HCT116 (cell line): ENCODE measurements around the gene NCBP2. TPM values are rescaled to one million over a fixed set of nuclear protein-coding genes. Genes with fewer than 3 reads are reported as not detected.

Source experiments
- ATAC-seq: fragments of 200-7000 bp; cut with Tn5 transposase; 2 replicates; pipeline ENCODE4 v1.9.1; 2020; ENCODE audit warnings: mild to moderate bottlenecking, moderate library complexity
- BruUV-seq: library from RNA; stranded (reverse); fragments of 400-500 nt; replicated peaks from 2 replicates; lab custom pipeline; 2021; lab: Mats Ljungman, UMichigan
- CTCF ChIA-PET: fragments of 300-600 bp; sonication (Branson Sonifier 250); formaldehyde crosslinking; loops from one replicate; lab custom pipeline; 2021; ENCODE audit warnings: antibody characterized with exemption; lab: Charles Lee
- POLR2A ChIA-PET: fragments of 300-600, 350-600 bp; sonication (Branson Sonifier 250); formaldehyde crosslinking; loops from one replicate; lab custom pipeline; 2021; ENCODE audit warnings: antibody characterized with exemption; lab: Charles Lee
- RAD21 ChIA-PET, 2 experiments: fragments of 300-600 bp; sonication (Branson Sonifier 250); formaldehyde crosslinking; loops; one replicate each; lab custom pipeline; 2023; ENCODE audit warnings: low total read pairs in 2 of 2; ENCODE audit not compliant: uncharacterized antibody in 2 of 2, unreplicated experiment in 2 of 2, low non-redundant PET in 1 of 2; lab: Charles Lee
- DNase-seq: peaks from one replicate; pipeline ENCODE4 v3.0.0-alpha.2; 2010; ENCODE audit warnings: low read depth, low spot score
- H2AFZ ChIP-seq: fragments of 200-600 bp; shearing (Covaris generic), sonication (generic); 2 replicates; pipeline ENCODE4 v1.6.1; 2017; ENCODE audit warnings: low read depth, mixed run types, mixed read lengths, antibody characterized with exemption, low read length; ENCODE audit not compliant: poor library complexity, severe bottlenecking
- H3K27ac ChIP-seq: 2 replicates; pipeline ENCODE4 v1.5.1; 2012; ENCODE audit warnings: low read depth, low read length
- H3K27me3 ChIP-seq: fragments of 200-600 bp; sonication (generic); 2 replicates; pipeline ENCODE4 v1.6.1; 2016; ENCODE audit warnings: mixed run types, low read length, mixed read lengths; ENCODE audit not compliant: insufficient read depth
- H3K36me3 ChIP-seq, 2 experiments: fragments of 200-500 bp in 1 of 2; fragments of 200-600 bp in 1 of 2; sonication (Bioruptor generic) in 1 of 2; sonication (generic) in 1 of 2; 2 replicates each; pipeline versions ENCODE4 v1.5.1 to v1.6.1; 2014 to 2016; ENCODE audit warnings: low read length in 2 of 2, inconsistent platforms in 1 of 2, mixed read lengths in 1 of 2, mixed run types in 1 of 2; ENCODE audit not compliant: insufficient read depth in 2 of 2, control insufficient read depth in 1 of 2
- H3K4me1 ChIP-seq, 2 experiments: fragments of 200-600 bp in 1 of 2; sonication (generic) in 1 of 2; 2 replicates each; pipeline versions ENCODE4 v1.5.1 to v1.6.1; 2012 to 2017; ENCODE audit warnings: low read length in 2 of 2, inconsistent platforms in 1 of 2, mild to moderate bottlenecking in 1 of 2, mixed read lengths in 1 of 2, mixed run types in 1 of 2, moderate library complexity in 1 of 2; ENCODE audit not compliant: insufficient read depth in 2 of 2, control insufficient read depth in 1 of 2
- H3K4me2 ChIP-seq: fragments of 200-600 bp; sonication (generic); 2 replicates; pipeline ENCODE4 v1.6.1; 2017; ENCODE audit warnings: mixed run types, low read length, mixed read lengths
- H3K4me3 ChIP-seq, 2 experiments: fragments of 200-600 bp in 1 of 2; sonication (generic) in 1 of 2; replicated peaks in 1 of 2; 2 replicates each; pipeline ENCODE4 v1.5.1; 2011 to 2016; ENCODE audit warnings: low read length in 2 of 2, control low read depth in 1 of 2, low read depth in 1 of 2, mild to moderate bottlenecking in 1 of 2, mixed read lengths in 1 of 2, mixed run types in 1 of 2
- H3K79me2 ChIP-seq: fragments of 200-600 bp; sonication (generic); 2 replicates; pipeline ENCODE4 v1.6.1; 2017; ENCODE audit warnings: mild to moderate bottlenecking, mixed run types, low read length, moderate library complexity, mixed read lengths; ENCODE audit not compliant: insufficient read depth
- H3K9ac ChIP-seq: fragments of 200-600 bp; sonication (generic); 2 replicates; pipeline ENCODE4 v1.6.1; 2016; ENCODE audit warnings: low read length, mixed read lengths
- H3K9me2 ChIP-seq: fragments of 200-600 bp; sonication (generic), shearing (Covaris generic); 2 replicates; pipeline ENCODE4 v1.6.1; 2017; ENCODE audit warnings: mixed run types, mild to moderate bottlenecking, moderate library complexity; ENCODE audit not compliant: insufficient read depth
- H3K9me3 ChIP-seq, 2 experiments: fragments of 200-500 bp in 1 of 2; fragments of 200-600 bp in 1 of 2; sonication (Bioruptor generic) in 1 of 2; sonication (generic) in 1 of 2; 2 replicates each; pipeline ENCODE4 v1.6.1; 2014 to 2017; ENCODE audit warnings: low read length in 2 of 2, mixed read lengths in 2 of 2, inconsistent platforms in 1 of 2, low read depth in 1 of 2, mild to moderate bottlenecking in 1 of 2, mixed run types in 1 of 2, moderate library complexity in 1 of 2; ENCODE audit not compliant: control insufficient read depth in 1 of 2, insufficient read depth in 1 of 2
- H4K20me1 ChIP-seq: fragments of 200-600 bp; sonication (generic), shearing (Covaris generic); 2 replicates; pipeline ENCODE4 v1.6.1; 2017; ENCODE audit warnings: mixed run types, mild to moderate bottlenecking, moderate library complexity; ENCODE audit not compliant: insufficient read depth
- CBX3 ChIP-seq: IDR thresholded peaks from 2 replicates; pipeline ENCODE4 v1.6.1; 2012; ENCODE audit warnings: low read depth
- CTCF ChIP-seq, 3 experiments: fragments of 200-600 bp in 1 of 3; sonication (generic) in 1 of 3; IDR thresholded peaks in 2 of 3; conservative IDR thresholded peaks in 1 of 3; 2 replicates each; pipeline ENCODE4 v1.5.1; 2012 to 2017; ENCODE audit warnings: low read depth in 2 of 3, low read length in 2 of 3, antibody characterized with exemption in 1 of 3, borderline replicate concordance in 1 of 3, control low read depth in 1 of 3, mild to moderate bottlenecking in 1 of 3, mixed read lengths in 1 of 3, mixed run types in 1 of 3, moderate library complexity in 1 of 3; ENCODE audit not compliant: insufficient read depth in 1 of 3
- ELF1 ChIP-seq: IDR thresholded peaks from 2 replicates; pipeline ENCODE4 v1.6.1; 2012; ENCODE audit warnings: low read depth, borderline replicate concordance
- EZH2 ChIP-seq: fragments of 200-600 bp; sonication (generic); IDR thresholded peaks from 2 replicates; pipeline ENCODE4 v1.6.1; 2017; ENCODE audit warnings: antibody characterized with exemption, mixed run types
- EZH2phosphoT487 ChIP-seq: fragments of 200-600 bp; IDR thresholded peaks from 2 replicates; pipeline ENCODE4 v1.6.1; 2018; ENCODE audit warnings: antibody characterized with exemption, borderline replicate concordance
- FOSL1 ChIP-seq: IDR thresholded peaks from 2 replicates; pipeline ENCODE4 v1.6.1; 2012; ENCODE audit warnings: low read depth
- MAX ChIP-seq: IDR thresholded peaks from 2 replicates; pipeline ENCODE4 v1.6.1; 2012
- POLR2A ChIP-seq: IDR thresholded peaks from 2 replicates; pipeline ENCODE4 v1.7.0; 2011; ENCODE audit warnings: borderline replicate concordance; ENCODE audit not compliant: insufficient read depth, insufficient read length; ENCODE audit errors: extremely low read depth
- POLR2AphosphoS5 ChIP-seq: IDR thresholded peaks from 2 replicates; pipeline ENCODE4 v1.6.1; 2011; ENCODE audit warnings: mild to moderate bottlenecking, low read depth, low read length, moderate library complexity
- RAD21 ChIP-seq: IDR thresholded peaks from 2 replicates; pipeline ENCODE4 v1.6.1; 2012; ENCODE audit warnings: low read depth, mild to moderate bottlenecking
- REST ChIP-seq: IDR thresholded peaks from 2 replicates; pipeline ENCODE4 v1.6.1; 2012; ENCODE audit warnings: low read depth
- SIN3A ChIP-seq: IDR thresholded peaks from 2 replicates; pipeline ENCODE4 v1.6.1; 2012; ENCODE audit warnings: low read depth
- SP1 ChIP-seq: IDR thresholded peaks from 2 replicates; pipeline ENCODE4 v1.6.1; 2012; ENCODE audit warnings: low read depth
- SRF ChIP-seq: IDR thresholded peaks from 2 replicates; pipeline ENCODE4 v1.6.1; 2012; ENCODE audit warnings: low read depth
- TCF7L2 ChIP-seq: IDR thresholded peaks from 2 replicates; pipeline ENCODE4 v1.7.0; 2011; ENCODE audit warnings: borderline replicate concordance, inconsistent platforms; ENCODE audit not compliant: insufficient read depth, insufficient read length; ENCODE audit errors: extremely low read depth
- YY1 ChIP-seq: IDR thresholded peaks from 2 replicates; pipeline ENCODE4 v1.6.1; 2011; ENCODE audit warnings: low read length, low read depth, moderate library complexity, mild to moderate bottlenecking; ENCODE audit not compliant: insufficient replicate concordance; ENCODE audit errors: extremely low read depth
- intact Hi-C: fragments of 100-400 bp; cut with micrococcal nuclease; formaldehyde crosslinking; loops from 2 replicates; pipeline ENCODE4 v1.10.0; 2022
- total RNA-seq: library from RNA; stranded (reverse); gene quantifications from one replicate; pipeline ENCODE4 v1.2.1, GENCODE V29; 2021; ENCODE audit not compliant: unreplicated experiment

The NCBP2 gene
- total RNA-seq, 1 experiment from 2014 or later, result 82.4 TPM

GRCh38 chr3:196894557-196895295, 47.6 kb downstream of the NCBP2 start:
- Histone ChIP-seq H3K4me1 (no peaks in the 10 kb centered on the region), H3K9ac (no peak overlapping the region), H3K27me3 (no peaks in the 10 kb centered on the region), H3K36me3 (no peaks in the 10 kb centered on the region; a peak in 3 of 4 replicates), H3K9me2 (no peaks in the 10 kb centered on the region), H3K4me2 (no peak overlapping the region), H2AFZ (no peak overlapping the region), H3K4me3 (no peak overlapping the region), H3K79me2 (peaks cover 75% of the 10 kb centered on the region), H3K27ac (no peak overlapping the region), H3K9me3 (no peaks in the 10 kb centered on the region), H4K20me1 (no peaks in the 10 kb centered on the region)
- no TSS peak for BruUV-seq
- ChIA-PET POLR2A (interaction anchor here (0.6 kb wide), 1 partner anchor 59 kb away, joined by 3 read pairs; no protein-coding TSS in a partner anchor), RAD21 (no interaction called here), CTCF (no interaction called here)
- DNase-seq (no peak), ATAC-seq (no peak)
- intact Hi-C loops, result no loop called here
- TF ChIP-seq ELF1 (no peak), TCF7L2 (no peak), EZH2 (no peak), CBX3 (no peak), REST (no peak), POLR2A (no peak), YY1 (no peak), SRF (no peak), FOSL1 (no peak), POLR2AphosphoS5 (no peak), RAD21 (no peak), CTCF (IDR thresholded peaks at IDR 0.05 in 2 of 3, conservative IDR thresholded peaks at IDR 0.05 in 1 of 3; ENCODE audit: borderline replicate concordance in 1 of 3, insufficient read depth in 1 of 3, low read depth in 2 of 3, low read length in 2 of 3) (no peak), SP1 (no peak), EZH2phosphoT487 (no peak), MAX (no peak), SIN3A (no peak)
